MM.1S (cell line): ENCODE results near the gene ATP2B2.

Experiments used
- DNase-seq: peaks from one replicate; pipeline ENCODE4 v3.0.0-alpha.2; 2015
- H2AFZ ChIP-seq: fragments of 300-600 bp; sonication (generic); 2 replicates; pipeline ENCODE4 v1.6.0; 2016; ENCODE audit warnings: antibody characterized with exemption, low read length
- H3F3A ChIP-seq: fragments of 300-600 bp; sonication (generic); 2 replicates; pipeline ENCODE4 v1.6.1; 2016; ENCODE audit warnings: mild to moderate bottlenecking, antibody characterized with exemption, low read length, moderate library complexity, mixed read lengths; ENCODE audit not compliant: insufficient read depth
- H3K27ac ChIP-seq: fragments of 300-600 bp; sonication (generic); 2 replicates; pipeline ENCODE4 v1.5.1; 2016; ENCODE audit warnings: mild to moderate bottlenecking, low read length
- H3K27me3 ChIP-seq: fragments of 300-600 bp; sonication (generic); replicated peaks from 2 replicates; pipeline ENCODE4 v1.6.0; 2016; ENCODE audit warnings: low read length; ENCODE audit not compliant: insufficient read depth
- H3K36me3 ChIP-seq: fragments of 300-600 bp; sonication (generic); replicated peaks from 2 replicates; pipeline ENCODE4 v1.6.1; 2016; ENCODE audit warnings: mild to moderate bottlenecking, low read length, mixed read lengths; ENCODE audit not compliant: insufficient read depth
- H3K4me1 ChIP-seq: fragments of 300-600 bp; sonication (generic); 2 replicates; pipeline ENCODE4 v1.6.1; 2016; ENCODE audit warnings: low read length, mixed read lengths
- H3K4me2 ChIP-seq: fragments of 300-600 bp; sonication (generic); 2 replicates; pipeline ENCODE4 v1.6.0; 2016; ENCODE audit warnings: low read depth, low read length
- H3K4me3 ChIP-seq: fragments of 300-600 bp; sonication (generic); 2 replicates; pipeline ENCODE4 v1.5.1; 2016; ENCODE audit warnings: low read length, mixed read lengths
- H3K79me2 ChIP-seq: fragments of 300-600 bp; sonication (generic); 2 replicates; pipeline ENCODE4 v1.6.1; 2016; ENCODE audit warnings: mixed run types, low read length, mixed read lengths
- H3K9ac ChIP-seq: fragments of 300-600 bp; sonication (generic); 2 replicates; pipeline ENCODE4 v1.6.1; 2016; ENCODE audit warnings: low read length, mixed read lengths
- H3K9me2 ChIP-seq: fragments of 300-600 bp; sonication (generic); replicated peaks from 2 replicates; pipeline ENCODE4 v1.6.1; 2016; ENCODE audit warnings: mild to moderate bottlenecking, low read length, mixed read lengths; ENCODE audit not compliant: insufficient read depth
- H3K9me3 ChIP-seq: fragments of 300-600 bp; sonication (generic); replicated peaks from 2 replicates; pipeline ENCODE4 v1.6.1; 2016; ENCODE audit warnings: mild to moderate bottlenecking, low read length, mixed read lengths; ENCODE audit not compliant: insufficient read depth
- H4K20me1 ChIP-seq: fragments of 300-600 bp; sonication (generic); 2 replicates; pipeline ENCODE4 v1.6.1; 2016; ENCODE audit warnings: mild to moderate bottlenecking, low read length, moderate library complexity, mixed read lengths; ENCODE audit not compliant: insufficient read depth
- EZH2 ChIP-seq: fragments of 300-600 bp; sonication (generic); optimal IDR thresholded peaks from 2 replicates; pipeline ENCODE3; 2017; ENCODE audit warnings: low read depth, mild to moderate bottlenecking, antibody characterized with exemption, low read length, mixed read lengths
- EZH2phosphoT487 ChIP-seq: fragments of 300-600 bp; sonication (generic); IDR thresholded peaks from 2 replicates; pipeline ENCODE4 v1.6.1; 2018; ENCODE audit warnings: antibody characterized with exemption, low read length
- TF ChIP-seq, protein P1 (sequence below): fragments of 300-600 bp; sonication (generic); IDR thresholded peaks from 2 replicates; pipeline ENCODE4 v1.5.1; 2016; ENCODE audit warnings: antibody characterized with exemption, low read length, mixed read lengths

The ATP2B2 gene

DNA sequence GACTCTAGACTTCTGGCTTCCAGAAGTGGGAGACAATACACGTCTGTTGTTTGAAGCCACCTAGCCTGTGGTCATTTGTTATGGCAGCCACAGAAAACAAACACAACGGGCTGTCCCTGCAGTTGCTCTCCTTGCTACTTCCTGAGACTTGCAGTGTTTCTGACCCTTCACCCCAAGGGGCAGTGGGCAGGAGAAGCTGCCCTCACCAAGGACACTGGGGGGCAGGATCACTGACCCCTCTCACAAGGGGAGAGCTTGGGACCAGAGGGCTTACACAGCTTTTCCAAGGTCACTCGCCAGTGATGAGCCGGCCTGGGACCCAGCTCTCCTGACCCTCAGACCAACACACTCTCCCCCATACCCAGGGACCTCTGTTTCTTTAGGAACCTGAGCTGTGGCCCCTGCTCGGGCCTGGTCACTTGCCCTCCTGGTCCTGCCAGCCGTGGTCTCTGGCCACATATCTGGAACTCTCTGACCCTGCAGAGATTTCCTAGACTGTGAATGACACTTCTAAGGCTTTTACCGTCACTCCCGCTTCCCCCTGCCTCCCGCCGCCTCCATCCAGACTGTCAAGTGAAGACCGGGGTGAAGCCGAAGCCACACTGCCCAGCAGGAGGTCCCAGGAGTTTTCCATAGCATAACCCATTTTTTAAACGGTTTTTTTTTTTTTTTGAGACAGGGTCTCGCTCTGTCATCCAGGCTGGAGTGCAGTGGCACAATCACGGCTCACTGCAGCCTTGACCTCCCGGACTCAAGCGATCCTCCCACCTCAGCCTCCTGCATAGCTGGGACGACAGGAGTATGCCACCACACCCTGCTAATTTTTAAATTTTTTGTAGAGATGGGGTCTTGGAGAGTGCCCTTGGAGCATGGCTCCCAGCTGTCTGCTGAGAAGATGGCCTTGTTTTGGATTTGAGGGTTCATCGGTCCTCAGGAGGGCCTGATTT lies 4.4 kb downstream of the ATP2B2 start:
- H3K36me3 ChIP-seq = no peaks in the 10 kb centered on the region
- no peak overlapping the region for H3K27ac ChIP-seq
- no peaks in the 10 kb centered on the region for H3K9me2 ChIP-seq
- no peak overlapping the region for H2AFZ ChIP-seq
- no peak for DNase-seq
- peaks cover 68% of the 10 kb centered on the region for H3K27me3 ChIP-seq
- no peaks in the 10 kb centered on the region for H3K79me2 ChIP-seq
- no peaks in the 10 kb centered on the region for H3K9me3 ChIP-seq
- no peaks in the 10 kb centered on the region for H3F3A ChIP-seq
- no peaks in the 10 kb centered on the region for H3K4me1 ChIP-seq
- H3K9ac ChIP-seq = no peak overlapping the region
- no peak overlapping the region for H3K4me2 ChIP-seq
- TF ChIP-seq EZH2phosphoT487 = no peak
- TF ChIP-seq, protein P1, sequence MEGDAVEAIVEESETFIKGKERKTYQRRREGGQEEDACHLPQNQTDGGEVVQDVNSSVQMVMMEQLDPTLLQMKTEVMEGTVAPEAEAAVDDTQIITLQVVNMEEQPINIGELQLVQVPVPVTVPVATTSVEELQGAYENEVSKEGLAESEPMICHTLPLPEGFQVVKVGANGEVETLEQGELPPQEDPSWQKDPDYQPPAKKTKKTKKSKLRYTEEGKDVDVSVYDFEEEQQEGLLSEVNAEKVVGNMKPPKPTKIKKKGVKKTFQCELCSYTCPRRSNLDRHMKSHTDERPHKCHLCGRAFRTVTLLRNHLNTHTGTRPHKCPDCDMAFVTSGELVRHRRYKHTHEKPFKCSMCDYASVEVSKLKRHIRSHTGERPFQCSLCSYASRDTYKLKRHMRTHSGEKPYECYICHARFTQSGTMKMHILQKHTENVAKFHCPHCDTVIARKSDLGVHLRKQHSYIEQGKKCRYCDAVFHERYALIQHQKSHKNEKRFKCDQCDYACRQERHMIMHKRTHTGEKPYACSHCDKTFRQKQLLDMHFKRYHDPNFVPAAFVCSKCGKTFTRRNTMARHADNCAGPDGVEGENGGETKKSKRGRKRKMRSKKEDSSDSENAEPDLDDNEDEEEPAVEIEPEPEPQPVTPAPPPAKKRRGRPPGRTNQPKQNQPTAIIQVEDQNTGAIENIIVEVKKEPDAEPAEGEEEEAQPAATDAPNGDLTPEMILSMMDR = no peak
- TF ChIP-seq EZH2 = no peak
- H4K20me1 ChIP-seq = no peaks in the 10 kb centered on the region
- no peak overlapping the region for H3K4me3 ChIP-seq

DNA sequence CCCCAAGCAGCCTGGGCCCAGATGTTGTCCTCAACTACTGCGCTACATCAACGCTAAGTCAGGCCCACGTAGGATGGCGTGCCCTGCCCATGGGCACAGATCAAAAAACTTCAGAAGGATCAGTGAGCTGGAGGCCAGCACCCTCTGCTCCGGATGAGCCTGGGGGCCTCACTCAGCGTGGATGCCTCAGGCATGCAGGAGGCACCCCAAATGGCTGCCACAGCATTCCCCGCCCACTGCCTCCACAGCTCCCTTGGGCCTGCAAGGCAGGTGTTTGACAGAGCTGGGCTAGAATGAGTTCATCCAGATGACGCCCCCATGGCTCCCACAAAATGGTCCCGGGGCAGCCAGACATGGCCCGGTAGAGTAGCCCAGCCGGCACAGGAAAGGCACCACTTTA lies 7.1 kb downstream of the ATP2B2 start:
- Histone ChIP-seq H3K9ac (no peak overlapping the region), H3K9me3 (no peaks in the 10 kb centered on the region), H2AFZ (no peak overlapping the region), H3K4me3 (no peak overlapping the region), H3K27ac (no peak overlapping the region), H3F3A (no peaks in the 10 kb centered on the region), H3K4me2 (no peak overlapping the region), H3K27me3 (peaks cover 49% of the 10 kb centered on the region), H3K9me2 (no peaks in the 10 kb centered on the region), H4K20me1 (no peaks in the 10 kb centered on the region), H3K36me3 (no peaks in the 10 kb centered on the region), H3K79me2 (no peaks in the 10 kb centered on the region), H3K4me1 (no peaks in the 10 kb centered on the region)
- no peak for DNase-seq
- TF ChIP-seq, protein P1 = no peak
- TF ChIP-seq EZH2phosphoT487 (no peak), EZH2 (no peak)

DNA sequence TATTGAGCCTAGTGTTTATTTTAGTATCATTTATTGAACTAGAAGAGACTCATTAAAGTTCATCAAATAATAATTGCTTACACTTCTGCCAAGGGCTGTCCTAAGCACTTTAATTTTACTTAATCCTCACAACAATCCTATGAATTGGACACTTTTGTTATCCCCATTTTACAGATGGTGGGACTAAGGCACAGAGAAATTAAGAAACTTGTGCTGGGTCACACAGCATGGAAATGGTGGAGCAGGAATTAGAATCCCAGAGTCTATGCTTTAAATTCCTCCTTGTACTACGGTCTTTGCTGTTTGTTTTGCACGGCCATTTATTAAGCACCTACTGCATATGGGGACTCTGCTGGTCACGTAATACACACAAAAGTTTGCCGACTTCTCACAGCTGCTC lies 7.9 kb downstream of the ATP2B2 start:
- Histone ChIP-seq H3K9me3 (no peaks in the 10 kb centered on the region), H3K27me3 (peaks cover 48% of the 10 kb centered on the region), H3K36me3 (no peaks in the 10 kb centered on the region), H3K4me2 (no peak overlapping the region), H3K79me2 (no peaks in the 10 kb centered on the region), H2AFZ (no peak overlapping the region), H4K20me1 (no peaks in the 10 kb centered on the region), H3K9ac (no peak overlapping the region), H3K4me3 (no peak overlapping the region), H3K27ac (no peak overlapping the region), H3K4me1 (no peaks in the 10 kb centered on the region), H3F3A (no peaks in the 10 kb centered on the region), H3K9me2 (no peaks in the 10 kb centered on the region)
- TF ChIP-seq, protein P1 = no peak
- no peak for TF ChIP-seq EZH2
- no peak for TF ChIP-seq EZH2phosphoT487
- DNase-seq = no peak
